ENCODE results near the gene CD3E.
"Not testable (repeated sequence)": the region's sequence is repeated elsewhere in the genome, so short reads cannot be mapped to it uniquely, and the experiment has no call there.

CD3E gene

DNA sequence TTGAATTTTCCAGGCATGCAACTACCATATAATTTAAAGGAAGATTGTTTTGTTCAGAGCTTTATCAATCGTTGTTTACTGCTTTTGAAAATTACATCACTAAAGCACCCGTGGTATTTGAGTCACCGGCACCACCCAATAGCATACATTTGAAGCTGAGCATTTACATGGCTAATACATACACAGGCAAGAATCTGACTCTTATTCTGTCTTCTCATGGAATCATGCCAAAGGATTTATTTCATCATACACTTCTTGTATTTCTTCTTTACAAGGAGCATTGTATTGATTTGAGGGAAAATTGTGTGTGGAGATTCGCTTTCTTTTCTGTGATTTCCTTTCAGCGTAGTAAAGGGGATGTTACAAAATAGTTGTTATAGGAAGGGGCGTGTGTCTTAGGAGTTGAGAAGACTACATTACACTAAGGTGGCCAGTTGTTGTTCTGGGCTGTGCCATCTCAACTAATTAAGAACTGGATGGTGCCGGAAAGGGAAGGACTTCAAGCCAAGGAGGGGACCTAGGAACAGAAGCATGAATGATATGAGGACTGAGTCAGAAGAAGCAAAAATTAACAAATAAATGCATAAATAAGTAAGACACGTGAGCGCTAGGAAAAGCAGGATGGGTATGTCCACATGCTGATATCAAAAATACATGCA, 12.9 kb upstream of the CD3E start:
- no peak for DNase-seq (ENCODE audit: low spot score)

DNA sequence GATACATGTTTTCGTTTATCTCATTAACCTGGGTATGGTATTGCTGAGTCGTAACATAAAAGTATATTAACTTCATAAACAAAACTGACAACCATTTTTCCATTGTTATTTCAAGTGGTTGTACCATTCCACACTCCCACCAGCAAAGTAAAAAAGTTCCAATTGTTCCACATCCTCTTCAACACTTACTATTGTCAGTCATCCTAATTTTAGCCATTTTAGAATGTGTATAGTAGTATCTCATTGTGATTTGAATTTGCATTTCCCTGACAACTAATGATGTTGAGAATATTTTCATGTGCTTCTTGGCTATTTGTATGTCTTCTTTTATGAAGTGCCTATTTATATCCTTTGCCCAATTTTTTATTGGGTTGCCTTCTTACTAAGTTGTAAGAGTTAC, 10.5 kb upstream of the CD3E start:
- DNase-seq (ENCODE audit: low spot score) = no peak

DNA sequence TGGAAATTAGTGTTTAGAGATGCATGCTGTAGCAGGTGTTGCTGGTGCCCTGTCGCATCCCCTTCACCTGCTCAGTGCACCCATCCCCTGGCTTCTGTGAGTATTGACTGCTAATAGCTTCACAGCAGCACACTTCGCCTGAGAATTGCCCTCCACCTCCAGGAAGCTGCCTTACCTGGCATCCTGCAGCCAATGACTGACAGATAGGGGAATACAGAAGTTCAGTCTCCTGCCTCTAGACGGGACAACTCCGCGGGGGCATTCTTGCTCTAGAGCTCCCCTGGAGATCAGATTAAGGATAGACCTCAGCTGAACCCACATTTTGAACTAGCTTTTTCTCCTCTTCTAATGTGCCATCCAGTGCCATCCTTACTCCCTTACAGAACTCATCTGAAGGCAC, 9.3 kb upstream of the CD3E start:
- no peak for DNase-seq (ENCODE audit: low spot score)

DNA sequence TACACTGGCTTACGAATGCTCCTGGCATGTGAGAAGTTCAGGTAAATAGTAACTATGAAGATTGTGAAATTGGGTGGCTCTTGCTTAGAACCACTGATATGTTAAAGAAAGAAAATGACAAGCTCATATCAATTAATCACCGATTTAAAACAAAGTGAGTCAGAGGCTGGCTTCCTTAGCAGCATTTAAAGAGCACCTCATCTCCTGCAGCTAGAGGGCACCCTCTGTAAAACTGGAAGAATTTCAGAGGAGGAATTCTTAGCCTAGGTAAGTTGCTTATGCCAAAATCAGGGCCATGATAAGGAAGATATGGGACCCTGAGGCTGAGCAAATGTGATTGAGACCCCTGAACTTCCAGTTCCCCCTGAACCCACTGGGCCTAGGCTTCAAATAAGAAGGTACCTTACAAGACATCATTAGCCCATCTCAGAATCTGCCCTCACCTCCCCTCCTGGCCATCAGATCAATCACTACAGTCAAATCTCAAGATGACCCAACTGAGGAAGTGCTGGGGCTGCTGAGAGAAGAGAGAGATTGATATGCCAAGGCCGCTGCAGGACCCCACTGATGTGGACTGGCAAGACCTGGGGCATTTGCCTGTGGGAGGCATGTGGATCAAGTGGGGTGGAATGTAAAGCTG, 8.6 kb upstream of the CD3E start:
- no peak for DNase-seq (ENCODE audit: low spot score)

DNA sequence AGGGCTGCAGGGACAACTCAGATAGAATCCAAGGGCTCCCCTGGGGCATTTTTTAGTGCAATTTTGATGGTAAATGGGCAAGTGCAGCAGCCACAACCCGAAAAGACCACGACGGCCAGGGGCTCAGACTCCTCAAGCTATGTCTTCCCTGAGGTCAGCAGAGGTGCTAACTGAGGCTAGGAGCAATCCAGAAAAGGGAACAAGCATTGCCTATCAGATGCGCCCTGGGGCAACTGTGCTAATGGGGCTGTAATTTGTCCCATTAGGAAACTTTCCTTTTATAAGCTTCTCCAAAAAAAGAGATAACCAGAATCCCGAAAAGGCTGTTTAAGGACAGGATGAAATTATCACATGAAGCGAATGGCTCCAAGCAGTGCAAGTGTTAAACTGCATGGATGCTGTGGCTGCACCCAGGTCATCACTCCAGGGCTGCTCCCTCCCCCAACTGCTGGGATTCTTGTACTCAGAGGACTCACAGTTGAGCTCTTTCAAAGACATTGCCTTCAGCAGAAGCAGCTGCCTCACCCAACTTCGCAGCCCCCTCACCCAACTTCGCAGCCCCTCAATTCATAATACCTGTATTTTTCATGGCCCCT, 2.8 kb upstream of the CD3E start:
- DNase-seq (ENCODE audit: low spot score) = no peak

DNA sequence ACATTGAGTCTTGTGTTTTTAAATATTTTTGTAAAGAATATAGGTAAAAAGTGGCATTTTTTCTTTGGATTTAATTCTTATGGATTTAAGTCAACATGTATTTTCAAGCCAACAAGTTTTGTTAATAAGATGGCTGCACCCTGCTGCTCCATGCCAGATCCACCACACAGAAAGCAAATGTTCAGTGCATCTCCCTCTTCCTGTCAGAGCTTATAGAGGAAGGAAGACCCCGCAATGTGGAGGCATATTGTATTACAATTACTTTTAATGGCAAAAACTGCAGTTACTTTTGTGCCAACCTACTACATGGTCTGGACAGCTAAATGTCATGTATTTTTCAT, 333 bp upstream of the CD3E start:
- DNase-seq (ENCODE audit: low spot score) = no peak

DNA sequence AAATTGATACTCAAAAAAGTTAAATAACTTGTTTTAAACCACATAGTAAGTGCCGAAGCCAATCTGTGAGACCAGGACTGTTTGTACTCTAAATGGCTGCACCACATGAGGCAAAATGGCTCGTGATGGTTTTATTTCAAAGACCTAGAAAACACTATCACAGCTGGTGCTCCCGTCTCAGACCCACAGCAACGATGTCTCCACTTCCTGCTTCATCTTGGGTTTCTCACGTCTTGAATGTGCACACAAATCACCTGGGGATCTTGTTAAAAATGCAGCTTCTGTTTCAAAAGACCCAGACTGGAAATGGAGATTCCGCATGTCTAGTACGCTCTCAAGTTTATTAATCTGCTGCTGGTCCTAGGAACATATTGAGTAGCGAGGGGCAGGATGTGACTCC, 1.2 kb downstream of the CD3E start:
- no peak for DNase-seq (ENCODE audit: low spot score)

DNA sequence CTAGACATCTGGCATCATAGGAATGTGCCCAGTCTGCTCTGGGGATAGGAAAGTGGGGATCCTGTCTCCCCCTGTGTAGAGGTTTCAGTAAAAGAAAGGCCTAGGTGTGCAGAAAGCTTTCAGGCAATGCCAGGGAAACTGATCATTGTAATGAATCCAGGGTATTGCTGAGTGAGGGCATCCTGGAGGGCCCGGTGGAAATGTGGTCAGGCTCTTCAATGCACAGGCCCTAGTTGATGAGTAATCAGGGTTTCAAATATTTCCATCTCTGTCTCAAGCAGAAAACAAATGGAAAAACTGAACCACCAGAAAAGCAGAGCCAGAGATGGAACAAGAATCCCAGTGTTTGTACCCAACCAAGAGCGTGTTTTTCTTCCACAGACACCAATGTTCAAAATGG, 2.0 kb downstream of the CD3E start:
- DNase-seq (ENCODE audit: low spot score) = no peak

DNA sequence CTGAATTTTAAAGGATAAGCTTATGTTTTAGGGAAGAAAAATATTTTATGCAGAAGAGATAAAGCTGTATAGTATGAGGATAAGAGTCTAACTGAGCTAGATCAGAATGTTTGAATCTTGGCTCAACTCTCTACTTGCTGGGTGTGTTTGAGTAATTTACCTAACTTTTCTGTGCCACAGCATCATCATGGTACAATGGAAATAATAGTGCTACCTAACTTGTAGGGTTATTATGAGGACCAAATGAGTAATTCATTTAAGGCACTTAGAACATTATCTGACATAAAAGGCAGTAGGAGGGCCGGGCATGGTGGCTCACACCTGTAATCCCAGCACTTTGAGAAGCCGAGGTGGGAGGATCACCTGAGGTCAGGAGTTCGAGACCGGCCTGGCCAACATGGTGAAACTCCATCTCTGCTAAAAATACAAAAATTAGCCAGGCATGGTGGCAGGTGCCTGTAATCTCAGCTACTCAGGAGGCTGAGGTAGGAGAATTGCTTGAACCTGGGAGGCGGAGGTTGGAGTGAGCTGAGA, 4.5 kb downstream of the CD3E start:
- DNase-seq (ENCODE audit: low spot score) = not testable (repeated sequence)

DNA sequence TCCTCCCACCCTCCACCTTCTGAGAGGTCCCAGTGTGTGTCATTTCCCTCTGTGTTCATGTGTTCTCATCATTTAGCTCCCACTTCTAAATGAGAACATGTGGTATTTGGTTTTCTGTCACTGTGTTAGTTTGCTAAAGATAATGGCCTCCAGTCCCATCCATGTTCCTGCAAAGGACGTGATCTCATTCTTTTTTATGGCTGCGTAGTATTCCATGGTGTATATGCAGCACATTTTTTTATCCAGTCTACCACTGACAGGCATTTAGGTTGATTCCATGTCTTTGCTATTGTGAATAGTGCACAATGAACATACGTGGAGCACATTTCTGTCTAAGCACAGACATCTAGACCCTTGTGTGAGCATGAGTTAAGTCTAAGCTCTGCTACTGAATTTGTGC, 5.7 kb downstream of the CD3E start:
- no peak for DNase-seq (ENCODE audit: low spot score)

DNA sequence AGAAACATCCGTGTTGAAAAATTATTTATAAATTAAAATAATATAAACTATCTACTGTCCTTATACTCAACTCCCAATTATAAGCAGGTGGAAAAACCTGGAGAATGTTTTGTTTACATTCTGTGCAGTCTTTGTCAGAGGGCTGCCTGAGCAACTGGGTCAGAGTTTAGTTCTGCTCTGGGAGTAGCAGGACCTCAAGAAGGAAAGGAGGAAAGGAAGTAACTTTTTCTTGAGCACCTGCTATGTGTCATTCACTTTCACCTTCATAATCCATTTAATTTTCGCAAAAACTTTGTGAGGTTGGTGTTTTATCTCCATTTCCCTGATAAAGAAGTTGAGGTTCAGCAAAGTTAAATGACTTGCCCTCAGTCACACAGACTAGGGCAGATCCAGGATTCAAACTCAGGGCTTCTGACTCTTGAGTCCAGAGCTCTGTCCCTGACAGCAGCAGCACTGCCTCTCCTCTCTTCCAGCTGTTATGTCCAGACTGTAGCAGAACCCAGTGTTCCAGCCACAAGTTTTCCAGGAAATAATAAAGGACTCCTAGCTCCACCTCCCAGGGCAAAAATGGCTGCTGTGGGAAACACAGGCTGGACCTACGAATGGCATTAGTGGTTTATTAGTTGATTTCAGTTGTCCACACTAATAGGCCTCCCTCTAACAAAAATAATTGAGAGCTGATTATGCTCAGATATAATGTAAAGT, 6.4 kb downstream of the CD3E start:
- DNase-seq (ENCODE audit: low spot score) = no peak

DNA sequence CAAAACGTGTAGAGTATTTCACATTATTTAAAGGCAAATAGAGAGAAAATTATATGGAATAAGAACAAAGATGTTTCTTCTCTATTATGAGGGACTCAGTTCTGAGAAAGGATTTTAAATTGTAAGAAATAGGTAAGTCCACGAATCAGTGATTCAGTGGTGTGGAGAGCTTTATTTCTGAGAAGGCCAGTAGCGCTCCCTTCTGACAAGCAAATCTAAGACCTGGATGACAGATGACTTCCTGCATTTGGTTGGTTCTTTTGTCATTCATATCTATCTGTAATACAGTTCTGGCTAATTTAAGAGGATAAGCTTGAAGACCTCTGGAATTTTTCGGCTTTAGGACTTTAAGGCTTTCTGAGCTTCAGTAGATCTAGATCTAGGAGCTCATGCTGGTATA, 7.0 kb downstream of the CD3E start:
- DNase-seq (ENCODE audit: low spot score) = no peak

DNA sequence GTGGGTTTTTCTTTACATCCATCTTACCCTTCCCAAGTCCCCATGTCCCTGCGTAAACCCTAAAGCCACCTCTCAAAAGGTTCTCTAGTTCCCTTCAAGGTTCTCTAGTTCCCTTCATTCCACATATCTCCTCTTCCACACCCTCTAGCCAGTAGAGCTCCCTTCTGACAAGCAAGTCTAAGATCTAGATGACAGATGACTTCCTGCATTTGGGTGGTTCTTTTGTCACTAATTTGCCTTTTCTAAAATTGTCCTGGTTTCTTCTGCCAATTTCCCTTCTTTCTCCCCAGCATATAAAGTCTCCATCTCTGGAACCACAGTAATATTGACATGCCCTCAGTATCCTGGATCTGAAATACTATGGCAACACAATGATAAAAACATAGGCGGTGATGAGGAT, 7.8 kb downstream of the CD3E start:
- DNase-seq (ENCODE audit: low spot score) = no peak

DNA sequence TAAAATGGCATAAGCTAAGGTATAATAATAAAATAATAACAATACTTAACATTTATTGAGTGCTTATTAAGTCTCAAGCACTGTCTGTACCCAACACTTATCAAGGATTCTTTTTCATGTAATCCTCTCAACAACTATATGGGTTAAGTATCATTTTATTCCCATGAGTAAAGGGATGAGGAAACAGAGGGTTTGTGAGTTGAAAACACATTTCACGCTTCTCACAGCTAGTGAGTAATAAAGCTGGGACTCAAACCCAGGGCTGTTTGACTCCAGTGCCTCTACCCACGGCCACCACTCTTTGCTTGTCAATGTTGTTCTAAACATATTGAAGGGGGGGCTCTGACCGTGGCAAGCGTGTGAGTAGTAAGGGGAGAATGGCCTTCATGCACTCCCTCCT, 8.7 kb downstream of the CD3E start:
- DNase-seq (ENCODE audit: low spot score) = no peak

DNA sequence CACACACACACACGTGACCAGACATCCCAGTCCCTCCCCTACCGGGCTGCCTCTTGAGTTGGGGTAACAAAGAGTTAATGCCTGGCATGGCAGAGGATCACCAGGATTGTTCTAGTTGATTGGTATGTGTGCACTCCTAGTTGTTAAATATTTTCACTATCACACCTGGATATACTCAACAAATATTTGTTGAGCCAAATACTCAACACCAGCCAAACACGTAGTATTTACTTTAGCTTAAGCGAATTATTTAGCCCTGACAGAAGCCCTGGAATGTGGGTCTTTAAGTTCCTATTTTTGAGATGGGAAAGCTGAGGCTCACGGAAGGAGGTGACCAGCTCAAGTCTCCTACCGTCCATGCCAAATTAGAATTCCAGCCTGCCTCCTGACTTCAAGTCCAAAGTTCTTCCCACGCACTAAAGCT, 10.5 kb downstream of the CD3E start:
- no peak for DNase-seq (ENCODE audit: low spot score)

DNA sequence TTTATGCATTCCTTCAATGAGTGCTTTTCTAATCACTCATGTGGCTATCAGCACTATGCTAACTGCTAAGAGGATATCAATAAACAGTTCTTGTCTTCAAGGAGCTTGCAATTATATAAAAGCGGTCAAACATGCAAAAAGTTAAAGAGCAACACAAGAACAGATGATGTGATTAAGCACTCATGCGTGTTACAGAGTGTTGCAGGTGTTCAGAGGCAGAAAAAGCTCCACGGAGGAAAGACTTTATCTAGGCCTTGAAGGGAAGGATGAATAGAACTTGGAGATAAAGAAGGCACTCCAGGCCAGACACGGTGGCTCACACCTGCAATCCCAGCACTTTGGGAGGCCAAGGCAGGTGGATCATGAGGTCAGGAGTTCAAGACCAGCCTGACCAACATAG, 13.6 kb downstream of the CD3E start:
- DNase-seq (ENCODE audit: low spot score) = no peak

DNA sequence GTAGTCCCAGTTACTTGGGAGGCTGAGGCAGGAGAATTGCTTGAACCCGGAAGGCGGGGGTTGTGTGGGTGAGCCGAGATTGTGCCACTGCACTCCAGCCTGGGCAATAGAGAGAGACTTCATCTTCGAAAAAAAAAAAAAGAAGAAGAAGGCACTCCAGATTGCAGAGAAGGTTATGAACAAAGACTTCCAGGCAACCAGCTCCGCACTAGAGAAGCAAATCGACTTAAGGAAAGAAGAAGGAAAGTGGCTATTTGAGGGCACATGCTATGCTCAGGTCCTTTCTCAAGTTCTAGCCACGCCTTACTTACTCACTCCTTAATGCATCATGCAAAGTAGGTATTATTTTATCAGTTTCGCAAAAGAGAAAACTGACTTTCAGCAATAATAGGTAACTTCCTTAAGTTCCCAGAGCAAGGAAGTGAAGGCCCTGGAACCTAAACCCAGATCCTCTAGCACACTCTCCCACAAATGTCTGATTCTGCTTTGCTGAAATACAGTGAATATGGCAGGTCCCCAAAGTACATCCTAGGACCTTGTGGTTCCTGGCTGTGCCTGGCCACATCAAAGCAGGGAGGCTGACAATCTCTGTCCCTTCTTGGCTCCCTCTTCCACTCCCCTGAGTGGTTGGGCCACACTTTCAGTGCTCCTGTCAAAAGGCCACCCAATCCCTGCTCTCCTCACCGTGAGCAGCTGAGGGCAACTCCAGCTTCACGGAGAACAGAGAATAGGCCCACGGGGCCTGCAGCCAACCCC, 14.2 kb downstream of the CD3E start:
- DNase-seq (ENCODE audit: low spot score) = no peak

DNA sequence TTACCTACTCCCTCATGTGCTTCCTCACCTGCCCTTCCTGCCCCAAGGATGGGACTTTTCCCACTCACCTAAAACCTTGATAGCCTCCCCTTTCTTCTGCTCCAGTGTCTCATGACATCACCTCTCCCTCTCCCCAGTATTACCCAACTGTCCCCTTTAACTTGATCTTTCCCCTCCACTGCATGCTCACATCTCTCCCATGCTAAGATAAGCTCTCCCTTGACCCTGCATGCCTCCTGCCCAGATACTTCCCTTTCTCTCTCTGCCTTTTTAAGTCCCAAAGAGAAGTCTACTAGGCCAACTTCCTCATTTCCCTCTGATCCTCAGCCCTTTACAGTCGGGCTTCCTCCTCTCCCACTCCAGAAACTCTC, 14.8 kb downstream of the CD3E start:
- peak; percentile 55 for DNase-seq (ENCODE audit: low spot score)

DNA sequence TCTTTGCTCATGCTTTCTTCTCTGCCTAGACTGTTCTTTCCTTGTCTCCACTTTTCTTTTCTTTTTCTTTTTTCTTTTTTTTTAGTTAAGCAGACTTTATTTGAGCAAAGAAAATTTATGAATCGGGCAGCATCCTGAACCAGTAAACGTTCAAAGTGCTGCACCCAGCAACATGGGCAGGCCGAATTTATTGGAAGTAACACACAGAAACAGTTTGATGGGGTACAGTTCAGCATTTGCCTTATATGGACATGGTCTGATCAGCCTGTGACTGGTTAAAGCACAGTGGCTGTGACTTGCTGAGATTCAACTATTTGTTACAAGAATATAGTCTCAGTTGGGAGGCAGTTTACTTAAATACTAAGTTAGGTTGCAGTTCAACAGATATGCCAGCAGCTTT, 16.0 kb downstream of the CD3E start:
- DNase-seq (ENCODE audit: low spot score) = no peak

DNA sequence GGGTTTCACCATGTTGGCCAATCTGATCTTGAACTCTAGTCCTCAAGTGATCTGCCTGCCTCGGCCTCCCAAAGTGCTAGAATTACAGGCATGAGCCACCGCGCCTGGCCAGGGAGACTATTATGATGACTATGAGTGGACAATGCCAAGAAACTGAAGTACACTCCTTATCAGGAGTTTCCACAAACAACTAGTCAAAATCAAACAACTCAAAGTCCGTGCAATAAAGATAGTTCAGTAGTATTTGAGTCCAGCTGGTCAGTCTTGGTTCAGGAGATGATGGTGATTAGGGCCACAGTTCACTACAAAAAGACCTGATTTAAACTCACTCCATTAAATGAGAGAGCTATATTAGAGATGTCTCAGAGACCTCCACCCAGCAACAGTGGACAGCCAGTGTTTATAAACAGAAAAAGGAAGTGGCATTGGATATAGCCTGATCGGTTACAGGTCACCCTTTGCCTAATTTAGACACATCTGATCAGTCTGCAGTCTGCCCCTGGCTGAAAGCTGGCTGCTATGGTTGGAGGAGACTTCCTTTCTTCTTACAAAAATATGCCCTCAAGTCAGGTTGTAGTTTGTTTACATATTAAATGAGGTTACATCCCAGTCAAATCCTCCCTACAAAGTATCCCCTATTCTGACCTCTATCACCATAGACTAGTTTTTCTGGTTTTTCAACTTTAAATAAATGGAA, 17.0 kb downstream of the CD3E start:
- DNase-seq (ENCODE audit: low spot score) = no peak

DNA sequence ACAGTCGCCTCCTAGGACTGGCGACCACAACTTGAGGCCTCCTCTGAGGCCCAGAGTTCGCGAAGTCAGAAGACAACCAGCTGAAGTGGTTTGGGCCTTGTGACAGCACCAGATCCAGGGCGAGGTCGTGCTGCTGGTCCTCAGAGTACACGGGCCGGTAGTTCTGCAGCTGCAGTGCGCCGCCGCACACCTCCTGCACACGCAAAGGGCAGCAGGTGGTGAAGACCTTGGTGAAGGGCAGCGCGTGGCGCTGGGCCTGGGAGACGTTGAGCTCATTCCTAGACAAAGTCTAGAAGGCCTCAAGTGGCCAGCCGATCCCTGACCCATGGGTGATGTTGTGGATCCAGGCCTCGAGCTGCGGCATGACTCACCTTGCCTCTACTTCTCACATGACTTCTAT, 18.2 kb downstream of the CD3E start:
- no peak for DNase-seq (ENCODE audit: low spot score)

DNA sequence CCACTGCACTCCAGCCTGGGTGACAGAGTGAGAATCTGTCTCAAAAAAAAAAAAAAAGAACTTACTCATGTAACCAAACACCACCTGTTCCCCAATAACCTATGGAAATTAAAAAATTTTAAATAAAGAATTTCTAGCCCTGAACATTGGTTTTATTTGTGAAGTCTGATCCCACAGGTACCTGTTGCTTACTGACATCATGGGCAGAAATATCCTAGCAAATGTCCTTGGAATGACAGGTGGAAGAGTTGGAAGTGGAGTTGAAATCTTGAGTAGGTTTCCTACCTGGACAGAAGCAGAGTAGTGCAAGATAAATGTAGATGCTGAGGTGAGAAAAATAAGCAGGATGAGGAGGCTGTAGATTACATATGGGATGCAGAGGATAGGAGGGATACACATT, 20.8 kb downstream of the CD3E start:
- DNase-seq (ENCODE audit: low spot score) = no peak

Data from globus pallidus (tissue), 1 donor.